NCI-H1694 treated with DMSO at 0.1 percent for 48 hours (cell line): ENCODE results near the gene TDRD6.
"Not testable (repeated sequence)": the region's sequence is repeated elsewhere in the genome, so short reads cannot be mapped to it uniquely, and the experiment has no call there.

ENCODE experiments used
- DNase-seq: peaks from one replicate; lab custom pipeline; 2025; lab: John Stamatoyannopoulos, UW

TDRD6 gene

GRCh38 chr6:46687619-46688097 lies at the start of gene TDRD6:
Gene TDRD6 (plus strand): TSS chr6:46687885. CDS start chr6:46688129, 244 bp downstream.
- DNase-seq, result no peak

GRCh38 chr6:46637933-46638332 lies 49.8 kb upstream of the TDRD6 start:
- no peak for DNase-seq

- DNase-seq, result no peak
Observed at GRCh38 chr6:46638650-46639049, 49.0 kb upstream of the TDRD6 start.

- DNase-seq, result no peak
Observed at GRCh38 chr6:46642928-46643751, 44.5 kb upstream of the TDRD6 start.

GRCh38 chr6:46645265-46645664 lies 42.4 kb upstream of the TDRD6 start:
- no peak for DNase-seq

GRCh38 chr6:46648108-46648507 lies 39.6 kb upstream of the TDRD6 start:
- DNase-seq, result not testable (repeated sequence)

GRCh38 chr6:46648869-46649492 lies 38.7 kb upstream of the TDRD6 start:
- DNase-seq, result no peak

GRCh38 chr6:46651006-46651405 lies 36.7 kb upstream of the TDRD6 start:
- DNase-seq, result no peak

GRCh38 chr6:46651816-46652215 lies 35.9 kb upstream of the TDRD6 start:
- no peak for DNase-seq

- no peak for DNase-seq
Observed at GRCh38 chr6:46652232-46652602, 35.5 kb upstream of the TDRD6 start.

GRCh38 chr6:46652603-46653438 lies 34.9 kb upstream of the TDRD6 start, which contains the start of the genes CYP39A1 and SLC25A27:
Gene CYP39A1 (minus strand): TSS chr6:46652818. CDS start chr6:46652582, 236 bp downstream.
Gene SLC25A27 (plus strand): TSS chr6:46652975. CDS start chr6:46653193, 218 bp downstream.
- DNase-seq, result peak; percentile 55

GRCh38 chr6:46653439-46654195 lies 34.1 kb upstream of the TDRD6 start:
- DNase-seq, result no peak

GRCh38 chr6:46655803-46656202 lies 31.9 kb upstream of the TDRD6 start:
- no peak for DNase-seq

GRCh38 chr6:46657642-46658041 lies 30.0 kb upstream of the TDRD6 start:
- no peak for DNase-seq

GRCh38 chr6:46661483-46661882 lies 26.2 kb upstream of the TDRD6 start:
- DNase-seq, result no peak

GRCh38 chr6:46667377-46667776 lies 20.3 kb upstream of the TDRD6 start:
- no peak for DNase-seq

GRCh38 chr6:46674410-46674809 lies 13.3 kb upstream of the TDRD6 start:
- no peak for DNase-seq

- no peak for DNase-seq
Observed at GRCh38 chr6:46676604-46677313, 10.9 kb upstream of the TDRD6 start.

GRCh38 chr6:46677314-46677654 lies 10.4 kb upstream of the TDRD6 start:
- DNase-seq, result no peak

- DNase-seq, result no peak
Observed at GRCh38 chr6:46684771-46685170, 2.9 kb upstream of the TDRD6 start.
